ENCODE measurements around the gene PDE9A. TPM values are rescaled to one million over a fixed set of nuclear protein-coding genes. Genes with fewer than 3 reads are reported as not detected.

Gene PDE9A
- total and polyA plus RNA-seq, 2 donors (not counting 1 experiment from before 2014, with no cell fraction given) = 0.34 to 5.8 TPM

DNA sequence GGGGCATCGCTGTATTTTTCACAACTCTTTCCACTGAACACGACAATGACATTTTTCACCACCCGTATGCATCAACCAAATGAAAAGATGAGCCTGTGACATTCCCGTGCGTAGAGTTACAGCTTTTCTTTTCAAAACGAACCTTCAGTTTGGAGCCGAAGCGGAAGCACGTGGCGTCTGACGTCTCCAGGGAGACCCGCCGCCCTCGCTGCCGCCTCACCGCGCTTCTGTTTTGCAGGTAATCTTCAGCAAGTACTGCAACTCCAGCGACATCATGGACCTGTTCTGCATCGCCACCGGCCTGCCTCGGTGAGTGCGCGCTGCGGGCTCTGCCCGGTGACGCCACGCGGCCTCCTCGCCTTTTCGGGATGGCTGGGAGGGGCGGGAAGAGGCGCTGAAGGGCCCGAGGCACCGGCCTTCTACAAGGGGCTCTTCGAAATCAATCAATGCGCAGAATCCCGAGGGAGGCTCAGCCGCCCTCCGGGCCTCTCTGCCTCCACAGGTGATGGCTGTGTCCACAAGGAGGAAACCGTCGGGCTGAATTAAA lies 32.6 kb downstream of the PDE9A start:
- ATAC-seq (ENCODE audit: low read depth) = no peak
- Histone ChIP-seq H3K4me3 (ENCODE audit: control extremely low read depth in 1 of 5, extremely low read depth in 1 of 5, insufficient read depth in 1 of 5, low read depth in 2 of 5, low read length in 4 of 5) (no peak overlapping the region), H3K36me3 (replicated peaks in 1 of 2; ENCODE audit: control extremely low read depth in 1 of 2, control insufficient read depth in 1 of 2, extremely low read depth in 1 of 2, insufficient read depth in 2 of 2, low read length in 1 of 2) (no peaks in the 10 kb centered on the region), H2AFZ (ENCODE audit: insufficient read depth, low read depth, low read length, poor library complexity, severe bottlenecking) (no peak overlapping the region), H3K9me3 (ENCODE audit: control extremely low read depth in 1 of 3, control insufficient read depth in 2 of 3, insufficient read depth in 1 of 3, low read length in 2 of 3) (no peaks in the 10 kb centered on the region), H3K27ac (ENCODE audit: low read length in 2 of 2) (no peak overlapping the region), H3K4me1 (ENCODE audit: control insufficient read depth in 2 of 2, insufficient read depth in 2 of 2, low read length in 2 of 2) (peaks cover 11% of the 10 kb centered on the region in 2 donors), H3K4me2 (replicated peaks; ENCODE audit: low read depth, low read length, poor library complexity, severe bottlenecking) (no peak overlapping the region), H3K27me3 (replicated peaks in 1 of 4; ENCODE audit: control extremely low read depth in 1 of 4, control insufficient read depth in 3 of 4, insufficient read depth in 4 of 4, low read length in 3 of 4) (peaks cover 0 to 7% (median 2%) of the 10 kb centered on the region in 4 experiments), H3K79me2 (ENCODE audit: control insufficient read depth, insufficient read depth, low read length) (no peaks in the 10 kb centered on the region), H4K20me1 (ENCODE audit: control insufficient read depth, insufficient read depth, low read length, poor library complexity, severe bottlenecking) (no peaks in the 10 kb centered on the region), H3K9ac (ENCODE audit: low read length) (no peak overlapping the region)
- peaks cover 18% of the 10 kb centered on the region for H3K27me3 Mint-ChIP-seq
- intact Hi-C loops (cut with micrococcal nuclease) = no loop called here
- WGBS (ENCODE audit: insufficient coverage) = 96% methylated on average over 41 of the region's 41 CpGs
- no peak for TF ChIP-seq EZH2 (IDR thresholded peaks at IDR 0.05; ENCODE audit: borderline replicate concordance, insufficient read depth, low read depth, low read length, poor library complexity, severe bottlenecking)
- TF ChIP-seq, protein P1, sequence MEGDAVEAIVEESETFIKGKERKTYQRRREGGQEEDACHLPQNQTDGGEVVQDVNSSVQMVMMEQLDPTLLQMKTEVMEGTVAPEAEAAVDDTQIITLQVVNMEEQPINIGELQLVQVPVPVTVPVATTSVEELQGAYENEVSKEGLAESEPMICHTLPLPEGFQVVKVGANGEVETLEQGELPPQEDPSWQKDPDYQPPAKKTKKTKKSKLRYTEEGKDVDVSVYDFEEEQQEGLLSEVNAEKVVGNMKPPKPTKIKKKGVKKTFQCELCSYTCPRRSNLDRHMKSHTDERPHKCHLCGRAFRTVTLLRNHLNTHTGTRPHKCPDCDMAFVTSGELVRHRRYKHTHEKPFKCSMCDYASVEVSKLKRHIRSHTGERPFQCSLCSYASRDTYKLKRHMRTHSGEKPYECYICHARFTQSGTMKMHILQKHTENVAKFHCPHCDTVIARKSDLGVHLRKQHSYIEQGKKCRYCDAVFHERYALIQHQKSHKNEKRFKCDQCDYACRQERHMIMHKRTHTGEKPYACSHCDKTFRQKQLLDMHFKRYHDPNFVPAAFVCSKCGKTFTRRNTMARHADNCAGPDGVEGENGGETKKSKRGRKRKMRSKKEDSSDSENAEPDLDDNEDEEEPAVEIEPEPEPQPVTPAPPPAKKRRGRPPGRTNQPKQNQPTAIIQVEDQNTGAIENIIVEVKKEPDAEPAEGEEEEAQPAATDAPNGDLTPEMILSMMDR (IDR thresholded peaks at IDR 0.05) = no peak
- ChIA-PET POLR2A (no interaction called here), CTCF (interaction anchor here (0.7 kb wide), 1 partner anchor 82 kb away, joined by 3 read pairs; no protein-coding TSS in a partner anchor)
- no peak overlapping the region for H3K4me3 Mint-ChIP-seq
- no peak overlapping the region for H3K27ac Mint-ChIP-seq
- no peaks in the 10 kb centered on the region for H3K9me3 Mint-ChIP-seq (ENCODE audit: insufficient read depth)
- DNase-seq = no peak
- peaks cover 4% of the 10 kb centered on the region for H3K4me1 Mint-ChIP-seq

- Histone ChIP-seq H3K27ac (ENCODE audit: low read length in 2 of 2) (no peak overlapping the region), H2AFZ (ENCODE audit: insufficient read depth, low read depth, low read length, poor library complexity, severe bottlenecking) (no peak overlapping the region), H4K20me1 (ENCODE audit: control insufficient read depth, insufficient read depth, low read length, poor library complexity, severe bottlenecking) (no peaks in the 10 kb centered on the region), H3K27me3 (replicated peaks in 1 of 4; ENCODE audit: control extremely low read depth in 1 of 4, control insufficient read depth in 3 of 4, insufficient read depth in 4 of 4, low read length in 3 of 4) (peaks cover 0 to 7% (median 2%) of the 10 kb centered on the region in 4 experiments), H3K4me2 (replicated peaks; ENCODE audit: low read depth, low read length, poor library complexity, severe bottlenecking) (no peak overlapping the region), H3K9ac (ENCODE audit: low read length) (no peak overlapping the region), H3K36me3 (replicated peaks in 1 of 2; ENCODE audit: control extremely low read depth in 1 of 2, control insufficient read depth in 1 of 2, extremely low read depth in 1 of 2, insufficient read depth in 2 of 2, low read length in 1 of 2) (no peaks in the 10 kb centered on the region), H3K4me1 (ENCODE audit: control insufficient read depth in 2 of 2, insufficient read depth in 2 of 2, low read length in 2 of 2) (peaks cover 11% of the 10 kb centered on the region in 2 donors), H3K79me2 (ENCODE audit: control insufficient read depth, insufficient read depth, low read length) (no peaks in the 10 kb centered on the region), H3K9me3 (ENCODE audit: control extremely low read depth in 1 of 3, control insufficient read depth in 2 of 3, insufficient read depth in 1 of 3, low read length in 2 of 3) (peaks cover 0 to 2% (median 0%) of the 10 kb centered on the region in 3 donors), H3K4me3 (ENCODE audit: control extremely low read depth in 1 of 5, extremely low read depth in 1 of 5, insufficient read depth in 1 of 5, low read depth in 2 of 5, low read length in 4 of 5) (no peak overlapping the region)
- Mint-ChIP-seq H3K4me3 (no peak overlapping the region), H3K27me3 (peaks cover 7% of the 10 kb centered on the region), H3K27ac (no peak overlapping the region), H3K4me1 (peaks cover 4% of the 10 kb centered on the region), H3K9me3 (ENCODE audit: insufficient read depth) (no peaks in the 10 kb centered on the region)
- DNase-seq = no peak
- ChIA-PET POLR2A (no interaction called here), CTCF (no interaction called here)
- WGBS (ENCODE audit: insufficient coverage) = 94% methylated on average over 17 of the region's 18 CpGs
- TF ChIP-seq EZH2 (IDR thresholded peaks at IDR 0.05; ENCODE audit: borderline replicate concordance, insufficient read depth, low read depth, low read length, poor library complexity, severe bottlenecking) = no peak
- TF ChIP-seq, protein P1 (IDR thresholded peaks at IDR 0.05) = no peak
- intact Hi-C loops (cut with micrococcal nuclease) = no loop called here
- ATAC-seq (ENCODE audit: low read depth) = no peak
These were observed 34.4 kb downstream of the PDE9A start for GRCh38 chr21:42687796-42688195.
